Lung microvascular endothelial cell (primary cell): ENCODE results near the gene CAPN14. TPM values are rescaled to one million over a fixed set of nuclear protein-coding genes. Genes with fewer than 3 reads are reported as not detected.
"Not testable (repeated sequence)": the region's sequence is repeated elsewhere in the genome, so short reads cannot be mapped to it uniquely, and the experiment has no call there.

Experiments
- DNase-seq, 2 donors: peaks; one replicate each; pipeline versions ENCODE4 v3.0.0 to v3.0.0-alpha.2; 2010; ENCODE audit warnings: low read depth in 2 of 2
- total RNA-seq: library from RNA; depleted of rRNA; stranded (reverse); fragments of >200 nt; gene quantifications from 2 replicates; pipeline ENCODE4 v1.2.1, GENCODE V29; 2014

CAPN14 gene
- total RNA-seq, 1 donor from 2014 or later = under 0.01 TPM

GRCh38 chr2:31197166-31197565 lies 20.1 kb downstream of the CAPN14 start:
- DNase-seq = no peak

DNA sequence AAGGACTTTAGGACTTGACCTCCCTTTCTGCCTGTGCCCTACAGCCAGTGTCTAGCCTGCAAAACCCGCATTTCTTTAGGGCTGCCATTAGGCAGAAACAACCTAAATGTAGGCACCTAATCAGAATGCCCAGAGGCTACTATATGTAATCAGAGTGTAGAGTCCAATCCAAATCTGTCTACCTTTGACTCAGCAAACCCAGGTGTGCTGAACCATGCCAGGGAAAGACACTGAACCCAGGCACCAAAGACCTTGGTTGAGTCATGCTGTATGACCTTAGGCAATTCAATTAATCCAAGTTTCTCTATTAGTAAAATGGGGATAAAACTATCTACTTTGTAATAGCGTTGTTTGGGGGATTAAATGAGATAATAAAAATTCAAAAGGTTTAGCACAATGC lies 20.7 kb downstream of the CAPN14 start:
- no peak for DNase-seq

- no peak for DNase-seq
Measured at GRCh38 chr2:31193806-31194205, 23.5 kb downstream of the CAPN14 start.

- DNase-seq = no peak
Measured at GRCh38 chr2:31192851-31193392, 24.4 kb downstream of the CAPN14 start.

DNA sequence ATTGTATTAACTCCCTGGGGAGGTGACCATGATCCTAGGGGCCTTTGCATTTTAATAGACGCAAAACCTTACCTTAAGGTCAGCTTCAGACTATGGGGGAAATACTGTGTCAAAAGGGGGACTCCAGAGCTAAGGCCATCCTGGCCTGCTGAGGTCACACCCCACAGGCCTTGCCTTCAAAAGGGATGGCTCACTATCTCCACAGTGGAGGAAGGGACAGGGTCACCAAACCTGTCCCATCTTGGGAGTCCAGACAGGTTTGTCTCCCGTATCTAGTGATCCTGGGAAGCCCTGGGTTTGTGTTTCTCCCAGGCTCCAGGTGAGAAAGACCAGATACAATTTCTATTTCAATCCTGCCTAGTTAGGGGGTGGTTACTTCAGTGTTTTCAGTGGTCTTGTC lies 24.9 kb downstream of the CAPN14 start:
- no peak for DNase-seq

GRCh38 chr2:31191931-31192330 lies 25.4 kb downstream of the CAPN14 start:
- DNase-seq = no peak

DNA sequence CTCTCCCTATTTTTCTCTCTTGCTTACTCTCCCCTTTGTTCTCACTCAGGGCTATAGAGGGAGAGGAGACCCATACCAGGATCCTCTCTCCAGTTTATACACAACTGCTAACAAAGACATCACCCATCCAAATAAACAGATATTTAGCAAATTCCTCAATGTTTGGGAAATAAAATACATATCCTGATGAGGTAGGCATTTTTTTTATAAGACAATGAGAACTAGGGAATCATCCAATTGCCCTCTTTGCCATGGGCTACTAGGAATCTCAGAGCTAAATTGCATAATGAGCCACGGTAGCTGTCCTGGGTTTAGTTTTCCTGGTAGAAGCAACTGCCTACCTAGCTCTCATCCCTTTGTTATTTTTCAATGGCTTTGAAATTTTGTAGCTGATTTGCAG lies 27.1 kb downstream of the CAPN14 start:
- DNase-seq = no peak

GRCh38 chr2:31189141-31189540 lies 28.2 kb downstream of the CAPN14 start:
- DNase-seq = no peak

GRCh38 chr2:31188131-31188530 lies 29.2 kb downstream of the CAPN14 start:
- no peak for DNase-seq

GRCh38 chr2:31187166-31187565 lies 30.1 kb downstream of the CAPN14 start:
- no peak for DNase-seq

GRCh38 chr2:31183973-31184372 lies 33.3 kb downstream of the CAPN14 start:
- not testable (repeated sequence) for DNase-seq

DNA sequence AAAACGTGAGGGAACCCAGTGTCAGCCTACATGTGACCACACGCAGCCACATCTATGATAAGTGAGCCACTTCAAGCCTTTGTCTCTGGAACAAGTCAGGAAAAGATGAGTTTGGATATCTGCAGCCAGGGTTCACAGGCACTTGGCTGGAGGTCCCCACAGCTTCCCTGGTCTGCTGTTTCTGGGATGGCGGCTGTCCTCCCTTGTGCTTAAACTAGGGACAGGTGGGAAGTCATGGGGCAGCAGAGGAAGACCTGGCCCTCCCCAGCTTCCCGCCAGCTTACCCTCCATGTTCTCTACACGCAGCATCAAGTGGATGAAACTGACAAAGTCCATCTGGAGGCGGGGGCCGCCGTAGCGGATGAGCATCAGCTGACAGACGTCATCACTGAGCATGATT lies 40.6 kb downstream of the CAPN14 start:
- no peak for DNase-seq

GRCh38 chr2:31171142-31171541 lies 46.2 kb downstream of the CAPN14 start:
- DNase-seq = no peak

DNA sequence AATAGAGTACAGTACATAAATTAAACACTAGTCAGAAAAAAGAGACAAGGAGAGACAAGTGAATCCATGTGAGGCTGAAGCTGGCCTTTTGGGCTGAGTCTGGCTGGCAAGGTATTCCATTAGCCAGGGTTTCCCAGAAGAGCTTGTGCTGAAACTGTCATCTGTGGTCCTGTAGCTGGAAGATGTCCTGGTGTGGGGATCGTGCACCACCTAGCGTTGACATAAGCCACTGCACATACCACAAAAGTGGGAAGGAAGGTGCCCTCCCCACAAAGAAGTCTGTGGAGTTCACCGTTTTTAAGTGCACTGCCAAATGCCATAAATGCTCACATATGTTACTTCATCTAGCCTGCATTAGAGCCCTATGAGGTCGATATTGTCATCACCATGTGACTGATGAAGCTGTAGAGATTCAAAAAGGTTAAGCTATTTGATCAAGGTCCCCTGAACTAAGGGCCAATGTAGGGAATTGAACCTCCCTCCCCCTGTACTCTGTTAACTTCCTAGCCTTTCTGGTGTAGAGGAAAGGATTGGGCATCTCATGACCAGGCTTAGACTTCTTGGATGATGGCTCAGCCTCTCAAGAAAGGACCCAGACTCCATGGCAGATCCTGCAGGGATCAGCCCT lies 47.1 kb downstream of the CAPN14 start:
- peak; percentile 64 to 77 for DNase-seq

- no peak for DNase-seq
Measured at GRCh38 chr2:31168291-31168690, 49.0 kb downstream of the CAPN14 start.

GRCh38 chr2:31166925-31167324 lies 50.4 kb downstream of the CAPN14 start:
- DNase-seq = no peak

DNA sequence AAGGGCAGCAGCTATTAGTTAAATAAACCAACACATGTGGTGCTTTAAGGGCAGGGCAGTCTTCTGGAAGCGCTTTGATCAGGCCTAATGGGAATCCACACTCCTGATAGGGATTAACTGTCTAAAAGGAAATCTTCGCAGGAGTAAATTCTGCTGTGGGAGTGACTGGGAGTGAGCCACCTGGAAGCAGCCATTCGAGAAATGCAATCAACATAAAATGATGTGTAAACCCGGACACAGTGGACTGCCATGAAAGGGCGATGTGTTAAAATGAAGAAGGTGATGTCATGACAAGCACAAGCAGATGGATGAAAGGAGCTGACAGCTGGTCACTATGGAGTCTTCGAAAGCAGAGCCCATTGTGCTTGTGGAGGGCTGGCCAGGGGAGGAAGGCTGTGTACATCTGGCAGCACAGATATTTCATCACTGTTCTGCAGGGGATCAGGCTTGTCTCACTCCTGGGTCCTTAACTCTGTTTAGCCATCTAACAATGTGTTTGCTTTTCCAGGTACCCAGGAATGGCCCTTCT lies 54.2 kb downstream of the CAPN14 start:
- DNase-seq = no peak

DNA sequence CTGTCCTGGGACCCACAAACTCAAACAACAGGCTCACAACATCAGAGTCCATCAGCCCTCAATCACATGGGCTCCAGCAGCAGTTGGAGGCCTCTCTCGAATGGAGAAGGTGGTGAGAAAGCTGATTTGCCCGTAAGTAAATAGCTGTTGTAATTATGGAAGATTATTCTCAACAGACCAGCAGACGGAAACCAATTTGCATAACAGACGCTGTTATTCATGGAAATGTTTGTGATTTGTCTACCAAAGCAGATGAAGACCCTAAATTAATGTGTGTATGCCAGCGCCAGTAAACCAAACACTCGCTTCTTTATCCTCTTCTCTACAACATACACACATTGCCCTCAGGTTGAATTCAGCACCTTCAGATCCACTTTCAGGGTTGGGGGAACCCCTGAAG lies 55.7 kb downstream of the CAPN14 start:
- no peak for DNase-seq

GRCh38 chr2:31151501-31151900 lies 65.8 kb downstream of the CAPN14 start:
- no peak for DNase-seq

DNA sequence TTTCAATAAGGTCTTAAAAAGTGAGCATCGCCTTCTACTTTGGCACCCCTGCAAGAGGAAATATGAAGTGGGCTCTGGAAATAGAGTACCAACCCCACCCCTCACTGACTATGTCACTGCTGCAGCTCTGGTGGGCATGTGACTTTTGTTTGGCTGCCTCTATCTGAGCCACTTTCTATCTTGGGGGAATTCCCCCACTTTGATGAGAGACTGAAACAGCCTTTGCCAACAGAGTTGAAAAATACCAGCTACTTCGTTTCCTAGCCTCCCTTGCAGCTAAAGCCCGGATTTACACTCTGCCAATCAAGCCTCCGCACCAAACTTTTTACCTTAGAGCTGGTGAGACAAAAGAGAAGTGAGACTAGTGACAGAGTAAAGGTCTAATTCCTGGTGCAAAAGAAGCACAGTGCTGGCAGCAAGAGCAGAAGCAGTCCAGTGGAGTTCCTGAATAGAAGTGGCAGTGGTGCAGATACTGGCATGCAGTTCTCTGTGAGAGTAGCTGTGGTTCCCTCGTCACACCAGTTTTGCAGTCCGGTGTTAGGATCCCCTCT lies 67.1 kb downstream of the CAPN14 start:
- no peak for DNase-seq

GRCh38 chr2:31148514-31148913 lies 68.8 kb downstream of the CAPN14 start:
- no peak for DNase-seq

GRCh38 chr2:31147645-31148044 lies 69.7 kb downstream of the CAPN14 start:
- no peak for DNase-seq

DNA sequence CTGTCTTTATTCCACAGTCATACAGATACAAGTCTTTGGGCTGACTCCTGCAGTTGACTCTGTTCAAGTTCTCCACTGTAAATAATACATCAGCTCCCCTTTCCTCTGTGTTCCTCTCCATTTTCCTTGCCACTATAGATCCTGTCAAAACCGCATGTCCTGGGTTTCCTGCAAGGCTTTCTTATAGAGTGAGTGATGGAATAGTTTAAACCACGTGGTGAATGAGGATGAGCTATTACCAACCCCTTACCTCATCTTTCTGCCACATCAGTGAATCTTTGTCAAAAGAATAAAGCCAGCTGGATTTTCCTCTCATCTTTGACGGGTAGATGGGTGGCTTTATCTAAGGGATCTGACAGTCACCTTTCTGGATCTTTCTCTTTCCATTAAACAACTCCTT lies 75.2 kb downstream of the CAPN14 start:
- DNase-seq = no peak
